Measurements from ENCODE around the gene EMX2.
A peak's percentile ranks its signal among the peaks of the same experiment; 100 is the strongest.

EMX2 gene

GRCh38 chr10:117514971-117515370, 27.6 kb upstream of the EMX2 start:
- ATAC-seq (replicated peaks): no peak
- Mint-ChIP-seq H3K4me3 (no peak overlapping the region), H3K9me3 (peaks cover 0 to 4% of the 10 kb centered on the region in 2 donors), H3K4me1 (no peaks in the 10 kb centered on the region), H3K36me3 (no peaks in the 10 kb centered on the region), H3K27ac (no peak overlapping the region), H3K27me3 (peaks cover 32 to 34% of the 10 kb centered on the region in 2 donors)
- no peak for DNase-seq

DNA sequence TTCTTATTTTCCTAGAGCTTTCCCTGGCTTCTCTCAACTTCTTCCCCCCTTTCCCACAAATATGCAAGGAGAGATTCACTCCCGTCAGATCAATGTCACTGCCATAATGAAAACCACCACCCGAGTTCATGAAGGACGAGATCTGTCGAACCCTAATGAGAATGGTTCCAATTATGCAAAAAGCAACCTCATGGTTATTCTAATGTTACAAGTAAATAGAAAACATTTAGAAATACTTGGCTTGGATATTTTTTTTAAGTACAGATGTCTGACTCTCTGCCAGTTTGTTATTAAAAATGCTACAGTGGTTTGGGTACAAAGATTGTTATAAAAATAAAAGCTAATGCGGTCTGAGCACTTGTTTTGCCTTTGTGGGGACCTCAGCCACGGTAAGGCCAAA, 25.9 kb upstream of the EMX2 start:
- ATAC-seq (replicated peaks) (no peak), DNase-seq (no peak)
- Mint-ChIP-seq H3K9me3 (peaks cover 0 to 4% of the 10 kb centered on the region in 2 donors), H3K4me3 (no peak overlapping the region), H3K4me1 (no peaks in the 10 kb centered on the region), H3K27me3 (peaks cover 29 to 34% of the 10 kb centered on the region in 2 donors), H3K27ac (no peak overlapping the region), H3K36me3 (no peaks in the 10 kb centered on the region)

DNA sequence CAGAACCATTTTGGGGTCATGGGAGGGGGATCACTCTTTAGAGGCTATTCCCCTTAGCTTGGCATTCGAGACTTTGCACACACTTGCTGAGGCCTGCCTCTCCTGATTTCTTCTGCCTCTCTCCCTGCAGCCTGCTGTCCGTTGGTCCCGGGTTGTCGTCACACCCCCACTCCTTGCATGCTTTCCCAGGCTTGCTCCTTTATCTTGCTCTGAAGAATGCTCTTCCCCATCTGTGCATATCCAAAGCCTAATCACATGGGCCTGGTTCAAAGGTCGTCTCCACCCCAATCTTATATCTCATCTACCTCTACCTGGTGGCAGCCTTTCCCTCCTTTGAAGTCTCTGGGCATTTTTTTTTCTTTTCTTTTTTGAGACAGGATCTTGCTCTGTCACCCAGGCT, 24.3 kb upstream of the EMX2 start:
- no peak overlapping the region for H3K4me3 Mint-ChIP-seq
- H3K27ac Mint-ChIP-seq: no peak overlapping the region
- H3K36me3 Mint-ChIP-seq: no peaks in the 10 kb centered on the region
- no peaks in the 10 kb centered on the region for H3K4me1 Mint-ChIP-seq
- peaks cover 28 to 29% of the 10 kb centered on the region in 2 donors for H3K27me3 Mint-ChIP-seq
- ATAC-seq (replicated peaks): no peak
- H3K9me3 Mint-ChIP-seq: peaks cover 0 to 4% of the 10 kb centered on the region in 2 donors
- no peak for DNase-seq

- Mint-ChIP-seq H3K4me3 (no peak overlapping the region), H3K9me3 (peaks cover 0 to 4% of the 10 kb centered on the region in 2 donors), H3K36me3 (no peaks in the 10 kb centered on the region), H3K27ac (no peak overlapping the region), H3K27me3 (peaks cover 26 to 30% of the 10 kb centered on the region in 2 donors), H3K4me1 (no peaks in the 10 kb centered on the region)
- DNase-seq: no peak
- no peak for ATAC-seq (replicated peaks)
Observed at GRCh38 chr10:117519286-117519685, 23.3 kb upstream of the EMX2 start.

GRCh38 chr10:117519879-117520278, 22.7 kb upstream of the EMX2 start:
- DNase-seq: no peak
- peaks cover 0 to 4% of the 10 kb centered on the region in 2 donors for H3K9me3 Mint-ChIP-seq
- H3K4me1 Mint-ChIP-seq: no peaks in the 10 kb centered on the region
- no peak overlapping the region for H3K27ac Mint-ChIP-seq
- no peak for ATAC-seq (replicated peaks)
- H3K4me3 Mint-ChIP-seq: no peak overlapping the region
- no peaks in the 10 kb centered on the region for H3K36me3 Mint-ChIP-seq
- H3K27me3 Mint-ChIP-seq: peaks cover 27 to 36% of the 10 kb centered on the region in 2 donors

DNA sequence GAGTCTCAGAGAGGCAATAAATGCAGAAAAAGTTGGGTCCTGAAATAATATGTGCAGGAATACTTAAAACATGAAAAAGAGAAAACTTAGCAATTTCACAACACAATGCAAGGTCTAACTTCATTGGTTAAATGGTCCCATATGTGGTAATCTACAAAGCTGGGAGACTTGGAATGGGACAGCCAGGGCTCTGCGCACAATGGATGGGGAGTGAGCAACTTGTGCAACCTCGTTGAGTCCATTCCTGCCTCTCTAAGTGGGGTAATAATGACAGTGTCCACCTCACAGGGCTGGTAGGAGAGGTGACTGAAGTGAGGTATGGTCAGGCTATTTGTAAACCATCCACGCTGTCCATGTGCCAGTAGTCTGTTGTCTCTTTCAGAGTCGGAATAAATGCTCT, 11.8 kb upstream of the EMX2 start:
- no peak for ATAC-seq (replicated peaks)
- peaks cover 0 to 2% of the 10 kb centered on the region in 2 donors for H3K4me1 Mint-ChIP-seq
- no peaks in the 10 kb centered on the region for H3K36me3 Mint-ChIP-seq
- no peak for DNase-seq
- H3K4me3 Mint-ChIP-seq: no peak overlapping the region
- H3K27ac Mint-ChIP-seq: no peak overlapping the region
- H3K9me3 Mint-ChIP-seq: no peaks in the 10 kb centered on the region
- H3K27me3 Mint-ChIP-seq: peaks cover 67 to 73% of the 10 kb centered on the region in 2 donors

- Mint-ChIP-seq H3K27me3 (peaks cover 74 to 76% of the 10 kb centered on the region in 2 donors), H3K27ac (no peak overlapping the region), H3K4me3 (no peak overlapping the region), H3K9me3 (no peaks in the 10 kb centered on the region), H3K36me3 (no peaks in the 10 kb centered on the region), H3K4me1 (peaks cover 0 to 2% of the 10 kb centered on the region in 2 donors)
- no peak for DNase-seq
- ATAC-seq (replicated peaks): no peak
Observed at GRCh38 chr10:117531371-117532002, 11.1 kb upstream of the EMX2 start.

DNA sequence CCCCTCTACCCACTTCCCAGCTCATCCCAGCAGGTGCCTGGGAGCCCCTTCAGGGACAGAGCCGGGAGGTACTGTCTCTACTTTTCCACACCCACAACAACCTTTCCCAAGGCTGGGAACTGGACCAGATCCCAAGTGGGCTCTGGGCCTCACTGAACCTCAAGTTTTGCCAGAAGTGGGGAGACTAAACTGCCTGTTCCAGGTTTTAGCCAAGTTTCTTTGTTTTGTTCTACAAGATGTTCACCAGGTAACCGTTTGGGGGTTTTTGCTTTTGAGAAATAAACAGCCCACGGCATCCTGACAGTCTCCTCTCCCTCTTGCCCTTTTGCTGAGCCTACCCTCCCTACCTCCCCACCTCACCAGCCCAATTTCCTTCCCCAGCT, 10.6 kb upstream of the EMX2 start:
- DNase-seq (no peak), ATAC-seq (replicated peaks) (no peak)
- Mint-ChIP-seq H3K4me1 (peaks cover 0 to 2% of the 10 kb centered on the region in 2 donors), H3K4me3 (no peak overlapping the region), H3K36me3 (no peaks in the 10 kb centered on the region), H3K27me3 (peaks cover 79 to 82% of the 10 kb centered on the region in 2 donors), H3K27ac (no peak overlapping the region), H3K9me3 (no peaks in the 10 kb centered on the region)

DNA sequence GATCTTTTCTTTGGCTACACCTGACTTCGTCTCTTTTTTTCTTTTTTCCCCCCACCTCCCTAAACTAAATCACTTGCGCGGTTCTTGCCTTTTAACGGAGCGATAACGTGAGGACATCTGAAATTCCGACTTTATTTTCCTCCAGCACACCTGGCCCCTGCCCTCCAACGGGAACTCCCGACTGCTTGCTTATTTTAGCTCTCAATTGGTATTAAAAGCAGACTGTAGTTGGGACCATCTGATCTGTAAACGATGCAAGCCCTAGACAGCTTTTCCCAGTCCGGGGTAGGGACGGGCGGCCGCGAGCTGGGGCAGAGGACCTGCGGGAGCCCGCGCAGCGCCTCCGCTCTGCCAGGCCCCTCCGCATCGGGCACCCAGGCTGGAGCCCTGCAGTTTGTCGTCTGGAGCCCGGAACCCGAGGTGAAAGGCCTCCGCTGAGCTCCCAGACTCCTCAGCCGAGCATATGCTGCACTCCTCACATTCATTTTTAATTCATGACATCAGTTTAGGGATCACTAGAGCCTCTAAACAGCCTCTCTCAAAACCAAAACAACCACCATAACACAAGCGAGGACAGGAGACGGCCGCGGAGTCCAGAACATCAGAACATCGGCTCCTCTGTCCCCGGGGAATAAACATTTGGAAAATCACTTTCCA, 10.0 kb upstream of the EMX2 start:
- peaks cover 79 to 87% of the 10 kb centered on the region in 2 donors for H3K27me3 Mint-ChIP-seq
- H3K27ac Mint-ChIP-seq: no peak overlapping the region
- peaks cover 0 to 2% of the 10 kb centered on the region in 2 donors for H3K4me1 Mint-ChIP-seq
- ATAC-seq (replicated peaks): no peak
- no peaks in the 10 kb centered on the region for H3K36me3 Mint-ChIP-seq
- H3K4me3 Mint-ChIP-seq: no peak overlapping the region
- no peak for DNase-seq
- H3K9me3 Mint-ChIP-seq: no peaks in the 10 kb centered on the region

DNA sequence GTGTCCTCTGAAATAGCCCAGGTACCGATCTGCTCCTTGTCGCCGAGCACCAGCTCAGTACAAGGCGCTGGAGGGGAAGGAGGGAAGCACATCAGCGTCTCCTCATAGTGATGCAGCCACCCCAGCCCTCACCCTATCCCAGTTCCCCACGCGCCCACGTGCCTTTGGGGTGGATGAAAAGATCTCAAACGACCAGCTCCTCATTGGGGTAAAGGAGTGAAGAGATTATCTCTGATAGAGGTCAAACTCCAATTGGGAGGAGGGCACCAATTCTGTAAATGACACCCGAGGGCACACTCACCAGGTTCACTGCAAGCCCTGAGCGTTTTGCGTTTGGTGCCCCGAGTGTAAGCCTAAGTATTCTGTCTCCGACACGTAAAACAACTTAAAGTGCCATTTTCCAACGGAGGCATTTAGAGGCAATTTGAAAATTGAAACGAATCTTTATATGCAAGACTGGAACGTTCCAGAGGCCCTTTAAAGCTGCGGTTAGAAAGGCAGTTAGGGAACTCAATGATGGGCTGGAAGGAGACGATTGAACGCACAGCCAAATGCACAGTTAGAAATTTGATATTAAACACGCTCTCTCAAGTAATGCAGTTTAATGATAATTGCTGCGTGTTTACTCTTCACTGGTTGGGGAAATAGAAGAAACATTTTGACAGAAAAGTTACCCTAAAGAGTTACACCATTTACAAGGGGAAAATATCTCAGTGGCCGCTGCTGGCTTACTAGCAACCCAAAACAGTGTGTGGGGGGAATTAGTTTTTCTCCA, 8.9 kb upstream of the EMX2 start:
- no peak for DNase-seq
- Mint-ChIP-seq H3K27ac (peak overlapping the region; percentile 62), H3K4me1 (peaks cover 4 to 8% of the 10 kb centered on the region in 2 donors), H3K4me3 (no peak overlapping the region), H3K36me3 (no peaks in the 10 kb centered on the region), H3K9me3 (no peaks in the 10 kb centered on the region), H3K27me3 (peaks cover 78 to 94% of the 10 kb centered on the region in 2 donors)
- no peak for ATAC-seq (replicated peaks)

GRCh38 chr10:117534321-117535297, 7.9 kb upstream of the EMX2 start:
- H3K27me3 Mint-ChIP-seq: peaks cover 75 to 90% of the 10 kb centered on the region in 2 donors
- peaks cover 4 to 8% of the 10 kb centered on the region in 2 donors for H3K4me1 Mint-ChIP-seq
- H3K9me3 Mint-ChIP-seq: no peaks in the 10 kb centered on the region
- H3K4me3 Mint-ChIP-seq: no peak overlapping the region
- DNase-seq: no peak
- ATAC-seq (replicated peaks): no peak
- peak overlapping the region; percentile 62 for H3K27ac Mint-ChIP-seq
- no peaks in the 10 kb centered on the region for H3K36me3 Mint-ChIP-seq

DNA sequence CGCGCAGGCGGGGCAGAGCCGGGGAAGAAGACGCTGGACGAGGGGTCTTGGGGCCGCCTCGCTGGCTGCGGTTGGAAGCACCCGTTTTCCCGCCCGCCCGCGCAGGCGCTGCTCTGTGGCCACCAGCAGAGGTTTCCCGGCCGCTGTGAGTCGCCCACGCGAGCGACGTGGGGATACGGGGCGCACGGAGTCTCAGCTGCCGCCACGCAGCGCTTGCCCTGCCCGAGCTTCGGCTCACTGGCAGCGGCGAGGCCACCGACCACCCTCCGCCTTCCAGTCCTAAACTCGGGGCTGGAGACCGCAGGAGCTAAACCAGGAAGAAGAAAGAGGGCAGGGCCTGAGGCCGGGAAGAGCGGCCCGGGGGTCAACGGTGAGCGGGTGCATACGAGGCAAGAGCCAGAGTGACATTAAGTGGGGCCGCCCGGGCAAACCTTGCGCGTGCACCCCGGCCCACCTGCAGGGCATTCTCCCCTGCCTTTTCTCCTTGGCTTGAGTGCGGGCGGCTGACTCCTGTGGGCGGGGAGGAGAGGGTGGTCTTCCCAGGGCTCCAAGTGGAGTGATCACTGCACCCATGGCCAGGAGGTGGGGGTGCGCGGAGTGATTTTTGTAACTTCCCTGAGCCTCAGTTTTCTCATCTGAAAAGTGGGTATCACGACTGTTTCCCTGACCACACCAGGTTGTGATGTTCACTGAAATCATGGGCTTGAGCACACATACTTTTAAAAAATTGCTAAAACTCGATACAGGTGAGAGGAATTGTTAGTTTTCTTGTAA, 7.1 kb upstream of the EMX2 start:
- peaks cover 4 to 8% of the 10 kb centered on the region in 2 donors for H3K4me1 Mint-ChIP-seq

More for the DNA sequence above, 7.1 kb upstream of the EMX2 start:
- peak overlapping the region in 1 of 2 donors; percentile 14 for H3K4me3 Mint-ChIP-seq
- H3K9me3 Mint-ChIP-seq: no peaks in the 10 kb centered on the region
- H3K27me3 Mint-ChIP-seq: peaks cover 74 to 90% of the 10 kb centered on the region in 2 donors
- peak overlapping the region; percentile 81 for H3K27ac Mint-ChIP-seq
- DNase-seq: no peak
- no peaks in the 10 kb centered on the region for H3K36me3 Mint-ChIP-seq
- no peak for ATAC-seq (replicated peaks)
